Activated T-helper 1 cell treated with anti-CD3 and anti-CD28 coated beads, Interleukin-12 subunit alpha, Interleukin-12 subunit beta, Interleukin-2, Interleukin-4 antibody, amounts not matched to agents 30 ng/mL and 10 ng/mL and 1 ng/mL, durations not matched to agents 14 hours and 24 hours and 36 hours (primary cell): Measurements from ENCODE around the gene TRIM15. TPM values are rescaled to one million over a fixed set of nuclear protein-coding genes. Genes with fewer than 3 reads are reported as not detected.
"Not testable (repeated sequence)": the region's sequence is repeated elsewhere in the genome, so short reads cannot be mapped to it uniquely, and the experiment has no call there.

ENCODE experiments used
- DNase-seq: peaks from one replicate; pipeline ENCODE4 v3.0.0; 2021; ENCODE audit warnings: low spot score
- H3K27ac Mint-ChIP-seq: one replicate; pipeline ENCODE4 v1.8.0; 2021; ENCODE audit warnings: mild to moderate bottlenecking, mixed read lengths
- H3K27me3 Mint-ChIP-seq: one replicate; pipeline ENCODE4 v1.8.0; 2022; ENCODE audit warnings: mild to moderate bottlenecking, moderate library complexity, mixed read lengths; ENCODE audit not compliant: insufficient read depth
- H3K36me3 Mint-ChIP-seq: one replicate; pipeline ENCODE4 v1.8.0; 2021; ENCODE audit warnings: low read depth, mixed read lengths
- H3K4me1 Mint-ChIP-seq: one replicate; pipeline ENCODE4 v1.8.0; 2021; ENCODE audit warnings: low read depth, mixed read lengths
- H3K4me3 Mint-ChIP-seq: one replicate; pipeline ENCODE4 v1.8.0; 2021; ENCODE audit warnings: mild to moderate bottlenecking, moderate library complexity, mixed read lengths
- H3K9me3 Mint-ChIP-seq: one replicate; pipeline ENCODE4 v1.8.0; 2021; ENCODE audit warnings: mixed read lengths
- intact Hi-C: fragments of 100-400 bp; cut with micrococcal nuclease; formaldehyde crosslinking; loops from one replicate; pipeline ENCODE4 v1.15.1; 2024
- total RNA-seq: library from RNA; stranded (reverse); gene quantifications from 2 replicates; pipeline ENCODE4 v1.2.3, GENCODE V29; 2022

The TRIM15 gene
- total RNA-seq, 1 donor from 2014 or later = 0.39 TPM

GRCh38 chr6:30131947-30132497 lies 31.3 kb upstream of the TRIM15 start:
- no peaks in the 10 kb centered on the region for H3K36me3 Mint-ChIP-seq
- H3K27ac Mint-ChIP-seq = no peak overlapping the region
- intact Hi-C loops = loop anchor here (1.0 to 2.0 kb wide), 5 partner anchors 29 to 284 kb away; partner anchors contain the start of gene PPP1R11
- no peak overlapping the region for H3K4me3 Mint-ChIP-seq
- no peaks in the 10 kb centered on the region for H3K9me3 Mint-ChIP-seq
- DNase-seq = no peak
- peaks cover 65% of the 10 kb centered on the region for H3K27me3 Mint-ChIP-seq
- peaks cover 34% of the 10 kb centered on the region for H3K4me1 Mint-ChIP-seq

DNA sequence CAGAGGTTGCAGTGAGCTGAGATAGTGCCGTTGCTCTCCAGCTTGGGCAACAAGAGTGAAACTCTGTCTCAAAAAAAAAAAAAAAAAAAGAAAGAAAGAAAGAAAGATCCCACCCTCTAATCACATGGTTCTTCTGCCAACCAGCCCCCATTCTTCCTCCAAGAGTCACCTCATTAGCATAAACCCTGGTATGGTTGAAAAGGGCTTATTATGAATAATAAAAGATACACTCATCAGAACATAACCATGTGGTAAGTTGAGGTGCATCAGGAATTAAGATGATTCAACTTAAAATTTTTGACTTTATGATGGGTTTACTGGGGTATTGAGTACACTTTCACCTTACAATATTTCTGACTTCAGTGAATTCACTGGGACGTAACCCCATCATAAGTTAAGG lies 28.2 kb upstream of the TRIM15 start:
- H3K27ac Mint-ChIP-seq = no peak overlapping the region
- H3K36me3 Mint-ChIP-seq = no peaks in the 10 kb centered on the region
- H3K4me3 Mint-ChIP-seq = no peak overlapping the region
- peaks cover 21% of the 10 kb centered on the region for H3K4me1 Mint-ChIP-seq
- no peak for DNase-seq
- peaks cover 51% of the 10 kb centered on the region for H3K27me3 Mint-ChIP-seq
- intact Hi-C loops = no loop called here
- no peaks in the 10 kb centered on the region for H3K9me3 Mint-ChIP-seq

GRCh38 chr6:30135757-30136156 lies 27.6 kb upstream of the TRIM15 start, which contains the start of gene TRIM40:
Gene TRIM40 (plus strand): TSS chr6:30136140. CDS start chr6:30137037, 897 bp downstream.
- intact Hi-C loops = no loop called here
- Mint-ChIP-seq H3K4me1 (peaks cover 15% of the 10 kb centered on the region), H3K27ac (no peak within 1 kb of the TSS), H3K36me3 (no peaks in the 10 kb centered on the region), H3K27me3 (peaks cover 50% of the 10 kb centered on the region), H3K4me3 (no peak within 1 kb of the TSS), H3K9me3 (no peaks in the 10 kb centered on the region)
- no peak for DNase-seq

DNA sequence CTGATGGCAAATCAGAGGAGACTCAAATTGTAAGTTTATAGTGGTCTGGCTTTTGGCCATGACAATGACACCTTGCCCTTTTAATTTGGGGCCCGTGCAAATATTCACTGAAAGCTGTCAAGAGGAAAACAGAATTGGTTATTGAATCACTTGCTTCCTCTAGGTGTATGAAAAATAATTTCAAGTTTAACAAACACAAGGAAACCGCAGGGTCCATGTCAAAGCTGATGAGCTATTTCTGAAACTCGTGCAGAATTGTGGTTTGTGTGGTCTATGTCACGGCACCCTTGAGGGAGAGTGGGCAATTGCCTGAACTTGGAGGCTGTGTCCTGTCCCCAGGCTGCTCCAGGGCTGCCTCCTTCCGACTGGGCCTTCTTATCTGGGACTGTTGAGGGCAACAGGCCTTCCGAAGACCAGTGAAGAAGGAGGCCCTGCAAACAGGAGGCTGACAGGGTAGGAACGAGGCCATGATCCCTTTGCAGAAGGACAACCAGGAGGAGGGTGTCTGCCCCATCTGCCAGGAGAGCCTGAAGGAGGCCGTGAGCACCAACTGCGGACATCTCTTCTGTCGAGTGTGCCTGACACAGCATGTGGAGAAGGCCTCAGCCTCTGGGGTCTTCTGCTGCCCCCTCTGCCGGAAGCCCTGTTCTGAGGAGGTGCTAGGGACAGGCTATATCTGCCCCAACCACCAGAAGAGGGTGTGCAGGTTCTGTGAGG lies 26.6 kb upstream of the TRIM15 start:
- no peaks in the 10 kb centered on the region for H3K9me3 Mint-ChIP-seq
- no peak overlapping the region for H3K27ac Mint-ChIP-seq
- intact Hi-C loops = no loop called here
- H3K4me3 Mint-ChIP-seq = no peak overlapping the region
- no peak for DNase-seq
- H3K27me3 Mint-ChIP-seq = peaks cover 48% of the 10 kb centered on the region
- H3K36me3 Mint-ChIP-seq = no peaks in the 10 kb centered on the region
- H3K4me1 Mint-ChIP-seq = peaks cover 9% of the 10 kb centered on the region

DNA sequence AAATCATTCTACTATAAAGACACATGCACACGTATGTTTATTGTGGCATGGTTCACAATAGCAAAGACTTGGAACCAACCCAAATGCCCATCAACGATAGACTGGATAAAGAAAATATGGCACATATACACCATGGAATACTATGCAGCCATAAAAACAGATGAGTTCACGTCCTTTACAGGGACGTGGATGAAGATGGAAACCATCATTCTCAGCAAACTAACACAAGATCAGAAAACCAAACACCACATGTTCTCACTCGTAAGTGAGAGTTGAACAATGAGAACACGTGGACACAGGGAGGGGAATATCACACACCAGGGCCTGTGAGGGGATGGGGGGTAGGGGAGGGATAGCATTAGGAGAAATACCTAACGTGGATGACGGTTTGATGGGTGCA lies 23.1 kb upstream of the TRIM15 start:
- H3K9me3 Mint-ChIP-seq, DNase-seq, H3K4me1 Mint-ChIP-seq, intact Hi-C loops, H3K27ac Mint-ChIP-seq, H3K36me3 Mint-ChIP-seq, H3K4me3 Mint-ChIP-seq: not testable (repeated sequence)
- H3K27me3 Mint-ChIP-seq = peaks cover 53% of the 10 kb centered on the region

DNA sequence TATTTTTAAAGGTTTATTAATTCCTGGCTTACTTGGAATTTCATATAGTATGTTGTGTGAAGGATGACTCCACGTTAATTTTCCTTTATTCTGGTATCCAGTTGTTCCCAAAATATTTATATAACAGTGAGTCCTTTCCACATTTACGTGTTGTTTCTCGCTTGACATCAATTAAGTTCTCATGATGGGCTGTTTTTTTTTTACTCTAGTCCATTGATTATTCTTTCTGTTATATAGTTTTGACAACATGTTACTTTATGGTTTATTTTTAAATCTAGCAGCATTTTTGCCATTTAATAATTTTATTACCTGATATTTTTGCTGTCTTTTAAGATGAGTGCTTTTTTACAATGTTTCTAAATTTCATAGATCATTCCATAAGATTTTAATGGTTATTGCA lies 20.7 kb upstream of the TRIM15 start:
- Mint-ChIP-seq H3K4me1 (peaks cover 7% of the 10 kb centered on the region), H3K27me3 (peaks cover 42% of the 10 kb centered on the region), H3K27ac (no peak overlapping the region), H3K4me3 (no peak overlapping the region), H3K36me3 (no peaks in the 10 kb centered on the region), H3K9me3 (no peaks in the 10 kb centered on the region)
- DNase-seq = no peak
- intact Hi-C loops = no loop called here

DNA sequence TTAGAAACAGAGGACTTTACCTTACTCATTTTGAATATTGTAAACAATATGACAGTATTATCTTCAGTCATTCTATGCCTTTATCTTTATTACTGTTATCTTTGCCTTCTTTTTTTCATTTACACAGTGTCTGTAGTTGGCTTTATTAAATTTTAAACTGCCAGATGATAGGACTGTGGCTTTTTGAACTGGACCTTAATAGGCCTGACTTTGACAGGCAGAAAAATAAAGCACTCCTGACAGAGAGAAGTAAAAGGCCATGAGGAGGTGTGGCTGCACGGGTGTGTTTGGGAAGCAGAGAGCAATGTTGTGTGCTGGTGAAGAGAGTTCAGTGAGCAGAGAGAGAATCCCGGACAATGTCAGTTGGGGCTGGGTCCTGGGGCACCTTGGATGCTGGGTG lies 19.6 kb upstream of the TRIM15 start:
- intact Hi-C loops = no loop called here
- Mint-ChIP-seq H3K27ac (no peak overlapping the region), H3K36me3 (no peaks in the 10 kb centered on the region)

DNA sequence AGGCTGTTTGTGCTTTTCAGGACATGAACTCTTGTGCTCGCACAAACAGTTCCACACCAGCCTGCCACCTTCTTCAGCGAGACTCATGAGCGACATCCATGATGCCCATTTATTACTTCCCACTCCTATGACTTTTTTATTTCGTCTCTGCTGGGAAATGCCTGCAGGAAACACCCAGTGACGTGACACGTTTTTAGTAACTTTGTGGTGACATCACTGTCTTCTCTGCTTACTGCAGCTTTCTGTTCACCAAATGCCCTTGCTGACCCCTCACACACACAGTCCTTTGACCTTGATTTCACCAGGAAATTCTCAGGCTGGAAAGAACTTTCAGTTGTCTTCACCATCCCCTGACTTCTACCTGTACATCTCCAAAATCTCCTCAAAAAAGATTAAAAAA lies 18.5 kb upstream of the TRIM15 start:
- DNase-seq = no peak
- no peak overlapping the region for H3K27ac Mint-ChIP-seq
- intact Hi-C loops = no loop called here
- H3K4me1 Mint-ChIP-seq = peaks cover 10% of the 10 kb centered on the region
- H3K4me3 Mint-ChIP-seq = no peak overlapping the region
- H3K9me3 Mint-ChIP-seq = no peaks in the 10 kb centered on the region
- no peaks in the 10 kb centered on the region for H3K36me3 Mint-ChIP-seq
- H3K27me3 Mint-ChIP-seq = peaks cover 40% of the 10 kb centered on the region

More for the DNA sequence above, 19.6 kb upstream of the TRIM15 start:
- Mint-ChIP-seq H3K9me3 (no peaks in the 10 kb centered on the region), H3K27me3 (peaks cover 40% of the 10 kb centered on the region), H3K4me3 (no peak overlapping the region), H3K4me1 (peaks cover 10% of the 10 kb centered on the region)
- DNase-seq = no peak

DNA sequence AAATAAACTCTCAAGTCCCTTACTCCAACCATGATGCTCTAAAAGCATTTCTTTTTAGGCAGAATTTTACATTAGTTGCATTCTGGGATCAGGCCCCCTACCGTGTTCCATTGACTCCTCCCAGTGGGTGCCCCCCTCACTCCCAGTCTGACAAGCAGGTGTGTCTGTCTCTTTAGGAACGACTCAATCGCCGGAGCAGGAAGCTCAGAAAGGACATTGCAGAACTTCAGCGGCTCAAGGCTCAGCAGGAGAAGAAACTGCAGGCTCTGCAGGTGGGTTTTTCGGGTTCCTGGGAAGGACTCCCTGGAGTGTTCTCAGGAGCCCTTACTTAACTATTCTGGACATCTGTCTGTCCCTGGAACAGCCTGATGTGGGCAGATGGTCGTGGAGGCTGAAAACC lies 17.5 kb upstream of the TRIM15 start:
- no peak for DNase-seq
- Mint-ChIP-seq H3K4me1 (peaks cover 10% of the 10 kb centered on the region), H3K27me3 (peaks cover 34% of the 10 kb centered on the region), H3K9me3 (no peaks in the 10 kb centered on the region), H3K36me3 (no peaks in the 10 kb centered on the region), H3K27ac (no peak overlapping the region), H3K4me3 (no peak overlapping the region)
- intact Hi-C loops = no loop called here

- Mint-ChIP-seq H3K27ac (no peak overlapping the region), H3K4me3 (no peak overlapping the region), H3K27me3 (peaks cover 27% of the 10 kb centered on the region), H3K4me1 (peaks cover 16% of the 10 kb centered on the region), H3K9me3 (no peaks in the 10 kb centered on the region), H3K36me3 (no peaks in the 10 kb centered on the region)
- intact Hi-C loops = no loop called here
- DNase-seq = no peak
Measured at GRCh38 chr6:30147096-30147495, 16.2 kb upstream of the TRIM15 start.

GRCh38 chr6:30149234-30149633 lies 14.1 kb upstream of the TRIM15 start:
- no peaks in the 10 kb centered on the region for H3K36me3 Mint-ChIP-seq
- H3K4me1 Mint-ChIP-seq = peaks cover 16% of the 10 kb centered on the region
- intact Hi-C loops = no loop called here
- H3K4me3 Mint-ChIP-seq = no peak overlapping the region
- H3K27me3 Mint-ChIP-seq = peaks cover 16% of the 10 kb centered on the region
- no peak overlapping the region for H3K27ac Mint-ChIP-seq
- DNase-seq = no peak
- H3K9me3 Mint-ChIP-seq = no peaks in the 10 kb centered on the region

GRCh38 chr6:30149858-30150550 lies 13.3 kb upstream of the TRIM15 start:
- no peak for DNase-seq
- intact Hi-C loops = no loop called here
- no peak overlapping the region for H3K27ac Mint-ChIP-seq
- H3K9me3 Mint-ChIP-seq = no peaks in the 10 kb centered on the region
- peaks cover 11% of the 10 kb centered on the region for H3K27me3 Mint-ChIP-seq
- no peaks in the 10 kb centered on the region for H3K36me3 Mint-ChIP-seq
- no peak overlapping the region for H3K4me3 Mint-ChIP-seq
- peaks cover 16% of the 10 kb centered on the region for H3K4me1 Mint-ChIP-seq

- intact Hi-C loops = no loop called here
- Mint-ChIP-seq H3K27ac (no peak overlapping the region), H3K36me3 (no peaks in the 10 kb centered on the region), H3K9me3 (no peaks in the 10 kb centered on the region), H3K4me3 (no peak overlapping the region), H3K4me1 (peaks cover 16% of the 10 kb centered on the region), H3K27me3 (peaks cover 10% of the 10 kb centered on the region)
- DNase-seq = no peak
Measured at GRCh38 chr6:30150671-30151395, 12.5 kb upstream of the TRIM15 start.
